GM12875 (cell line): Measurements from ENCODE around the gene PLEKHA3.

Source experiments
- H3K4me3 ChIP-seq: one replicate; pipeline ENCODE4 v1.5.1; 2011; ENCODE audit warnings: low read depth, low read length, control low read depth
- TF ChIP-seq, protein P1 (sequence below): IDR thresholded peaks from 2 replicates; pipeline ENCODE4 v1.5.1; 2011; ENCODE audit warnings: low read depth, mild to moderate bottlenecking, control low read depth, inconsistent platforms, low read length, moderate library complexity, borderline replicate concordance; ENCODE audit not compliant: insufficient read depth

Gene PLEKHA3

GRCh38 chr2:178473373-178473772 lies 6.9 kb upstream of the PLEKHA3 start:
- H3K4me3 ChIP-seq, result no peak overlapping the region
- TF ChIP-seq, protein P1, sequence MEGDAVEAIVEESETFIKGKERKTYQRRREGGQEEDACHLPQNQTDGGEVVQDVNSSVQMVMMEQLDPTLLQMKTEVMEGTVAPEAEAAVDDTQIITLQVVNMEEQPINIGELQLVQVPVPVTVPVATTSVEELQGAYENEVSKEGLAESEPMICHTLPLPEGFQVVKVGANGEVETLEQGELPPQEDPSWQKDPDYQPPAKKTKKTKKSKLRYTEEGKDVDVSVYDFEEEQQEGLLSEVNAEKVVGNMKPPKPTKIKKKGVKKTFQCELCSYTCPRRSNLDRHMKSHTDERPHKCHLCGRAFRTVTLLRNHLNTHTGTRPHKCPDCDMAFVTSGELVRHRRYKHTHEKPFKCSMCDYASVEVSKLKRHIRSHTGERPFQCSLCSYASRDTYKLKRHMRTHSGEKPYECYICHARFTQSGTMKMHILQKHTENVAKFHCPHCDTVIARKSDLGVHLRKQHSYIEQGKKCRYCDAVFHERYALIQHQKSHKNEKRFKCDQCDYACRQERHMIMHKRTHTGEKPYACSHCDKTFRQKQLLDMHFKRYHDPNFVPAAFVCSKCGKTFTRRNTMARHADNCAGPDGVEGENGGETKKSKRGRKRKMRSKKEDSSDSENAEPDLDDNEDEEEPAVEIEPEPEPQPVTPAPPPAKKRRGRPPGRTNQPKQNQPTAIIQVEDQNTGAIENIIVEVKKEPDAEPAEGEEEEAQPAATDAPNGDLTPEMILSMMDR, result no peak

DNA sequence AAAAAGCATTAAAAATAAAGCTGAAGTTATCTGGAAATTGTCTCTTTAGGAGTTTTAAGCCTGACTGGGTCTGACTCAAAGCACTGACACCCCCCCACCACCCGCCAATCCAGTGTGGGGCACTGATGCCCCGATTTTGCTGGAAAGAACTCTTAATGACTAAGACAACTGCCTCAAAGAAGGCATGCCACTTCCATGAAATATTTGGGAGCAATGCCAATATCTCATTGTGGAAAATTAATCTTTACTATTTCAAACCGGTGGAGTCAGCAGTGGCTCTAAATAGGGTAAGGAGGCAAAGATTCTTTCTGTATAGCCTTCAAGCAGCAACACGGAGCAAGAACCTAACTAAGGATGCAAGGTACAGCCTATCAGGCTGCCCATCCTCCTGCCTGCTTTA lies 6.3 kb upstream of the PLEKHA3 start:
- TF ChIP-seq, protein P1, result no peak

GRCh38 chr2:178474560-178474959 lies 5.7 kb upstream of the PLEKHA3 start:
- no peak overlapping the region for H3K4me3 ChIP-seq
- TF ChIP-seq, protein P1, result no peak

More for the DNA sequence above, 6.3 kb upstream of the PLEKHA3 start:
- H3K4me3 ChIP-seq, result no peak overlapping the region

- TF ChIP-seq, protein P1, result no peak
- no peak overlapping the region for H3K4me3 ChIP-seq
Observed at GRCh38 chr2:178476477-178476876, 3.8 kb upstream of the PLEKHA3 start.

GRCh38 chr2:178477443-178478129 lies 2.7 kb upstream of the PLEKHA3 start:
- TF ChIP-seq, protein P1, result no peak
- peak overlapping the region; percentile 64 for H3K4me3 ChIP-seq

DNA sequence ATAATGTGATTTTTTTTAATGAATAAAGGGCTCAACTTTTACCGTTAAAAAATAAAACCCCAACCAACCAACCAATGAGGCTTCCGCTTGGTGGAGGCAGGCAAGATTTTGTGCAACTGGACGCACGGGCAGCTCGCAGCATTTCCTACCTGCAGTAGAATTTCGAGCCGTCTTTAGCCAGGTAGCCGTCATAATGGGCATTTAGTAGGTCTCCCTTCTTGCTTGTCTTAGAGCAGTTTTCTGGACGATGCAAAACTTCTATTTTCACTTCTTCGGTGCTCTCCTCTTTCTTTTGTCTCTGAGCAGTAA lies 2.2 kb upstream of the PLEKHA3 start:
- H3K4me3 ChIP-seq, result peak overlapping the region; percentile 64
- TF ChIP-seq, protein P1, result no peak

GRCh38 chr2:178478439-178479274 lies 1.6 kb upstream of the PLEKHA3 start, which contains the start of gene FKBP7:
FKBP7 (minus strand) TSS chr2:178478600; CDS start chr2:178478499, 101 bp downstream.
- peak within 1 kb of the TSS; percentile 64 for H3K4me3 ChIP-seq

More at GRCh38 chr2:178478439-178479274, 1.6 kb upstream of the PLEKHA3 start, which contains the start of gene FKBP7:
- TF ChIP-seq, protein P1, result peak; percentile 78
